HEK293 (cell line): Measurements from ENCODE around the gene HIRIP3.
"Not testable (repeated sequence)": the region's sequence is repeated elsewhere in the genome, so short reads cannot be mapped to it uniquely, and the experiment has no call there.

Experiments used
- CTCF ChIA-PET: fragments of 350-600 bp; formaldehyde crosslinking; extraction: SDS; loops from one replicate; lab custom pipeline; 2021; ENCODE audit warnings: antibody characterized with exemption; lab: Yijun Ruan, JAX
- POLR2A ChIA-PET: fragments of 300-600 bp; formaldehyde crosslinking; extraction: SDS; loops from one replicate; lab custom pipeline; 2020; ENCODE audit warnings: antibody characterized with exemption, inconsistent platforms; lab: Yijun Ruan, JAX
- H3K27ac ChIP-seq: fragments of 200-500 bp; sonication (Bioruptor generic); 2 replicates; pipeline ENCODE4 v1.5.1; 2014; ENCODE audit warnings: low read depth, low read length, control low read depth, inconsistent platforms; ENCODE audit errors: extremely low read depth
- H3K36me3 ChIP-seq, 2 experiments: fragments of 200-500 bp in 1 of 2; sonication (Bioruptor generic) in 1 of 2; 1 replicate in 1 of 2; 2 replicates in 1 of 2; pipeline ENCODE4 v1.5.1; 2014 to 2017; ENCODE audit warnings: inconsistent platforms in 2 of 2, low read length in 2 of 2; ENCODE audit not compliant: control insufficient read depth in 2 of 2, insufficient read depth in 1 of 2
- H3K4me1 ChIP-seq: fragments of 200-500 bp; sonication (Bioruptor generic); 2 replicates; pipeline ENCODE4 v1.5.1; 2014; ENCODE audit warnings: mild to moderate bottlenecking, low read length, inconsistent platforms; ENCODE audit not compliant: control insufficient read depth, insufficient read depth
- H3K4me3 ChIP-seq: 2 replicates; pipeline ENCODE4 v1.5.1; 2011; ENCODE audit warnings: low read depth, mild to moderate bottlenecking, control low read depth, low read length, moderate library complexity
- H3K9me3 ChIP-seq: fragments of 200-500 bp; sonication (Bioruptor generic); 2 replicates; pipeline ENCODE4 v1.5.1; 2014; ENCODE audit warnings: low read depth, low read length, inconsistent platforms; ENCODE audit not compliant: control insufficient read depth, insufficient read depth
- CTCF ChIP-seq: fragments of 450-650 bp; formaldehyde crosslinking; IDR thresholded peaks from 2 replicates; pipeline ENCODE4 v1.5.1; 2016; ENCODE audit warnings: missing biosample characterization, missing genetic modification characterization
- GLIS1 ChIP-seq: fragments of 450-650 bp; formaldehyde crosslinking; IDR thresholded peaks from 2 replicates; pipeline ENCODE4 v1.5.1; 2016; ENCODE audit warnings: missing biosample characterization, missing genetic modification characterization
- KLF17 ChIP-seq: fragments of 450-650 bp; formaldehyde crosslinking; IDR thresholded peaks from 2 replicates; pipeline ENCODE4 v1.5.1; 2016; ENCODE audit warnings: missing biosample characterization, missing genetic modification characterization
- KLF9 ChIP-seq: fragments of 450-650 bp; formaldehyde crosslinking; IDR thresholded peaks from 2 replicates; pipeline ENCODE4 v1.5.1; 2016; ENCODE audit warnings: missing biosample characterization, missing genetic modification characterization, low read depth
- SCRT1 ChIP-seq: fragments of 450-650 bp; formaldehyde crosslinking; IDR thresholded peaks from 2 replicates; pipeline ENCODE4 v1.5.1; 2016; ENCODE audit warnings: missing biosample characterization, missing genetic modification characterization, borderline replicate concordance
- ZBTB11 ChIP-seq: fragments of 450-650 bp; formaldehyde crosslinking; conservative IDR thresholded peaks from 2 replicates; pipeline ENCODE4 v1.5.1; 2016; ENCODE audit warnings: low read depth, missing biosample characterization, missing genetic modification characterization
- ZBTB20 ChIP-seq: fragments of 450-650 bp; formaldehyde crosslinking; IDR thresholded peaks from 2 replicates; pipeline ENCODE4 v1.5.1; 2016; ENCODE audit warnings: missing biosample characterization, missing genetic modification characterization
- ZNF121 ChIP-seq: fragments of 450-650 bp; formaldehyde crosslinking; IDR thresholded peaks from 2 replicates; pipeline ENCODE4 v1.5.1; 2016; ENCODE audit warnings: missing biosample characterization, missing genetic modification characterization
- ZNF140 ChIP-seq: fragments of 450-650 bp; formaldehyde crosslinking; IDR thresholded peaks from 2 replicates; pipeline ENCODE4 v1.5.1; 2016; ENCODE audit warnings: missing biosample characterization, missing genetic modification characterization
- ZNF202 ChIP-seq: fragments of 450-650 bp; formaldehyde crosslinking; IDR thresholded peaks from 2 replicates; pipeline ENCODE4 v1.5.1; 2016; ENCODE audit warnings: missing biosample characterization, missing genetic modification characterization, borderline replicate concordance
- ZNF223 ChIP-seq: fragments of 450-650 bp; formaldehyde crosslinking; IDR thresholded peaks from 2 replicates; pipeline ENCODE4 v1.5.1; 2016; ENCODE audit warnings: missing biosample characterization, missing genetic modification characterization
- ZNF654 ChIP-seq: fragments of 450-650 bp; formaldehyde crosslinking; IDR thresholded peaks from 2 replicates; pipeline ENCODE4 v1.5.1; 2016; ENCODE audit warnings: low read depth, missing biosample characterization, missing genetic modification characterization
- ZNF830 ChIP-seq: fragments of 450-650 bp; IDR thresholded peaks from 2 replicates; pipeline ENCODE4 v1.5.0; 2018; ENCODE audit warnings: missing biosample characterization, missing genetic modification characterization, low read depth, mild to moderate bottlenecking, moderate library complexity

The HIRIP3 gene

GRCh38 chr16:30041841-30042240 is 46.4 kb upstream of the HIRIP3 start:
- ChIA-PET CTCF (interaction anchor here (0.6 to 2.8 kb wide), 6 partner anchors 10 to 502 kb away, joined by 3 to 12 read pairs (median 4); partner anchors contain the start of genes DCTPP1 and PPP4C), POLR2A (interaction anchor here (1.0 kb wide), 1 partner anchor 24 kb away, joined by 3 read pairs; the partner anchor contains the start of gene ALDOA)
- no peaks in the 10 kb centered on the region for H3K9me3 ChIP-seq
- H3K27ac ChIP-seq = no peak overlapping the region
- H3K4me3 ChIP-seq = no peak overlapping the region
- no peaks in the 10 kb centered on the region for H3K4me1 ChIP-seq
- TF ChIP-seq ZNF140 (no peak), ZNF202 (tag by site-specific recombination) (no peak), SCRT1 (tag by site-specific recombination) (no peak), ZNF654 (tag by site-specific recombination) (peak; percentile 62), ZNF830 (tag by site-specific recombination) (no peak), CTCF (tag by site-specific recombination) (peak; percentile 78), KLF17 (tag by site-specific recombination) (no peak), ZBTB11 (tag by site-specific recombination) (0 out of 2 replicates have a peak, but pooled peaks have one; percentile 18), GLIS1 (no peak), ZNF223 (no peak)
- H3K36me3 ChIP-seq = no peaks in the 10 kb centered on the region

- CTCF ChIA-PET = interaction anchor here (0.8 to 2.4 kb wide), 4 partner anchors 8 to 389 kb away, joined by 3 to 17 read pairs (median 4); partner anchors contain the start of genes DCTPP1 and TBX6
- H3K36me3 ChIP-seq, H3K9me3 ChIP-seq, H3K4me1 ChIP-seq, H3K27ac ChIP-seq, H3K4me3 ChIP-seq: not testable (repeated sequence)
- TF ChIP-seq ZNF121 (tag by site-specific recombination) = peak; percentile 81
- POLR2A ChIA-PET = interaction anchor here (0.6 kb wide), 1 partner anchor 95 kb away, joined by 3 read pairs; no protein-coding TSS in a partner anchor
Observed at GRCh38 chr16:30040690-30041089, 45.3 kb upstream of the HIRIP3 start.

GRCh38 chr16:30040221-30040620 is 44.8 kb upstream of the HIRIP3 start:
- Histone ChIP-seq H3K4me1 (no peaks in the 10 kb centered on the region), H3K4me3 (no peak overlapping the region), H3K36me3 (no peaks in the 10 kb centered on the region), H3K9me3 (no peaks in the 10 kb centered on the region), H3K27ac (no peak overlapping the region)
- CTCF ChIA-PET = interaction anchor here (0.6 to 2.4 kb wide), 8 partner anchors 8 to 589 kb away, joined by 3 to 17 read pairs (median 3); no protein-coding TSS in a partner anchor
- TF ChIP-seq ZBTB20 (peak; percentile 55; the same call in 1 of the 2 replicates), KLF9 (tag by site-specific recombination) (no peak)
- POLR2A ChIA-PET = interaction anchor here (0.6 kb wide), 1 partner anchor 94 kb away, joined by 3 read pairs; no protein-coding TSS in a partner anchor
